ENCODE measurements around the gene C10orf67. TPM values are rescaled to one million over a fixed set of nuclear protein-coding genes. Genes with fewer than 3 reads are reported as not detected.
A peak's percentile ranks its signal among the peaks of the same experiment; 100 is the strongest.
"Not testable (repeated sequence)": the region's sequence is repeated elsewhere in the genome, so short reads cannot be mapped to it uniquely, and the experiment has no call there.

Gene C10orf67
- total RNA-seq = 0.41 TPM

DNA sequence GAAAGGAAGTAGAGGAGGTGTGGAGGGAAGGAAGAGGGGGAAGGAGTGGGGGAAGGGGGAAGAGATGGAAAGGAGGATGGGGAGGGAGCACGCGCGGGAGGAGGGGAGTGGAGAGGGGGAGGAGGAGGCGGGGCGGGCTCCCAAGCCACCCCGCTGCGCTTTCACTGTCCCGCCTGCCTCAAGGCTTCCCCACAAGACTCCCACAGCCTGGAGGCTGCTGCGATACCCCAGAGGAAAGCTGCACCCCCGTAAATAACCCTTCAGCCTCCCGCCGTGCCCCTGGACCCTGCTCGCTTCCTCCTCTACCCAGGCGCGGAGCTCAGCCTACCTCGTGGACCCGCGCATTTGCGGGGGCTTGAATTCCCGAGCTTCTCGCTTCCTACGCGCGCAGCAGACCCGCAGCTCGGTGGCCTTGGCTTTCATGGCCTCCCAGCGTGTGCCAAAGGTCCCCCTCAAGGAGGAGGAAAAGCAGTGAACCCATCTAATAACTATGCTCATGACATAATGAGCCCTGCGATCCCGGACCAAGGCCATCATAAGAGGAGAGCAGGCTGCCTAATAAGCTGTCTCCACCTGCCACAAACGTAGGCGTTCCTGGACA lies at the start of gene C10orf67:
TSS of gene C10orf67 (minus strand) at position 557 of the 601 bp plus-strand sequence. CDS start at position 534, 23 bp downstream.
- FAIRE-seq (no peak), DNase-seq (ENCODE audit: low spot score in 2 of 2) (peak; percentile 57 to 60)

- FAIRE-seq = no peak
- DNase-seq (ENCODE audit: low spot score in 2 of 2) = no peak
Measured at GRCh38 chr10:23391821-23392220, 47.2 kb upstream of the C10orf67 start.

- no peak for DNase-seq (ENCODE audit: low spot score in 2 of 2)
- no peak for FAIRE-seq
Measured at GRCh38 chr10:23390809-23391208, 46.2 kb upstream of the C10orf67 start.

GRCh38 chr10:23390408-23390807 lies 45.8 kb upstream of the C10orf67 start:
- DNase-seq (ENCODE audit: low spot score in 2 of 2); FAIRE-seq: not testable (repeated sequence)

DNA sequence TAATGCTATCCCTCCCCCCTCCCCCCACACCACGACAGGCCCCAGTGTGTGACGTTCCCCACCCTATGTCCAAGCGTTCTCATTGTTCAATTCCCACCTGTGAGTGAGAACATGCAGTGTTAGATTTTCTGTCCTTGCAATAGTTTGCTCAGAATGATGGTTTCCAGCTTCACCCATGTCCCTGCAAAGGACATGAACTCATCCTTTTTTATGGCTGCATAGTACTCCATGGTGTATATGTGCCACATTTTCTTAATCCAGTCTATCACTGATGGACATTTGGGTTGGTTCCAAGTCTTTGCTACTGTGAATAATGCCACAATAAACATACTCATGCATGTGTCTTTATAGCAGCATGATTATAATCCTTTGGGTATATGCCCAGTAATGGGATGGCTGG lies 42.9 kb upstream of the C10orf67 start:
- DNase-seq (ENCODE audit: low spot score in 2 of 2); FAIRE-seq: not testable (repeated sequence)

DNA sequence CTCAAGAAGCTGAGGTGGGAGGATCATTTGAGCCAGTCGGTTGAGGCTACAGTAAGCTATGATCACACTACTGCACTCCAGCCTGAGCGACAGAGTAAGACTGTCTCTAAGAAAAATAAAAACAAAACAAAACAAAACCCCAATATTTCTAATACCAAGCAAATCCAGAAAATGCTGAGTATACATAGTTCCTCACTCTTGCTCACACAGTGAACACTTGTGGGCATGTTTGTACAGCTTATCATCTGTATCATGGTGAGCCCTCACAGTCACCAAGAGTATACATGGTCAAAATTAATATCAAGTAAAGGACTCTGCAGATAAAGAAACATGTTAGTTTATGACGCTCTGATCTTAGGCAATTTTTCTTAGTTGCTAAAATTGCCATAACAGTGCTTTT lies 41.5 kb upstream of the C10orf67 start:
- FAIRE-seq (no peak), DNase-seq (ENCODE audit: low spot score in 2 of 2) (no peak)

DNA sequence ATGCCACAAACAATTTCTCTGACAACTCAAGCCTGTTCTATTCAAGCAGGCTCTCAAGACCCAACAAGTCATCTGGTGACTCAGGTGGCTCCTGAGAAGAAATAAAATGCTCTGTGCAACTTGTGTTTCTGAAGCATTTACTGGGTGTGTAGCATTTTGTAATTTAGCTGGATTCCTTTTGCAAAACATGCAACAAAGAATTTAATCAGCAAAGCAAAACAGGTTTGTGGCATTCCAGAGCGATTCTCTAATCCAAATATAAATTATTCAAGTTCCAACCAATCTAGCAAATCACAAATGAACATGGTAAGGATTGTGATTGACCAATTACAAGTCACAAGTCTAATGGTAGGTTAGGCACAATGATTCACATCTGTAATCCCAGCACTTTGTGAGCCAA lies 39.8 kb upstream of the C10orf67 start:
- DNase-seq (ENCODE audit: low spot score in 2 of 2) (no peak), FAIRE-seq (no peak)

GRCh38 chr10:23383637-23384036 lies 39.0 kb upstream of the C10orf67 start:
- FAIRE-seq = no peak
- DNase-seq (ENCODE audit: low spot score in 2 of 2) = no peak

GRCh38 chr10:23381298-23382040 lies 36.9 kb upstream of the C10orf67 start:
- no peak for FAIRE-seq
- no peak for DNase-seq (ENCODE audit: low spot score in 2 of 2)

DNA sequence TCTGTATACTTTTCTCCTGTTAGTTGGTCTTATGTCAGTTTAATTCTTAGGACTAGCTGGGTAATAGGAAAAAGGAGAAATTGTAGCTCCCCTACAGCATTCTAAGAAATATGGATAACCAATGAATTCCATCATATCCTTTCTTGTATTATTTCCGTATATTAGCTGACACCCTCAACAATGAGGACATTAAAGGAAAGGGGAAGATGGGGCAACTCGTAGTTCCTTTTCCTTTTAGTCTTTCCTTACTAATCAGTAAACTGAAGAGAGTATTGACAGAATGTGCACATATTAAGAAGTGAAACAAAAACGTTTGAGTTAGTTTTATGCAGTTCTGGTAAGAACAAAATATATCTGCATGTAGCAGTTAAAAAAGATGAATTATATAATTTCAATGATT lies 35.1 kb upstream of the C10orf67 start:
- FAIRE-seq = no peak
- DNase-seq (ENCODE audit: low spot score in 2 of 2) = no peak

DNA sequence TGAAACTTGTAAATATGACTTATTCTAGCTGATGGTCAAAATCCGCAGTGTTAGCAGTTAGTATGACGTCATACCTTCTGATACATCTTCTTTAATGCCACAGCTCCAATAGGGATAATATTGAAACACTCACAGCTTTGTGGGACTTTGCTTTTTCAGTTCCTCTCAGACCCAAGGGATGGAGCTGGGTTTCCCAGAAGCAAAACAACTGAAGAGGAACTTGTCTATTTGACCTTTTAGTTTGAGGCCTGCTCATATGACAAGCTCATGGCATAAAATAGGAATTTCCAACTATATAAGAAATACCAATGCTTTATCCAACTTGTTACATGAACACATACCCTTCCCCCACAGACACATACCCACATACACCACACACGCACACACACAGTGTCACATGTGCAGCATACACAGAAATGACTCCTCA lies 31.6 kb upstream of the C10orf67 start:
- no peak for FAIRE-seq
- no peak for DNase-seq (ENCODE audit: low spot score in 2 of 2)

DNA sequence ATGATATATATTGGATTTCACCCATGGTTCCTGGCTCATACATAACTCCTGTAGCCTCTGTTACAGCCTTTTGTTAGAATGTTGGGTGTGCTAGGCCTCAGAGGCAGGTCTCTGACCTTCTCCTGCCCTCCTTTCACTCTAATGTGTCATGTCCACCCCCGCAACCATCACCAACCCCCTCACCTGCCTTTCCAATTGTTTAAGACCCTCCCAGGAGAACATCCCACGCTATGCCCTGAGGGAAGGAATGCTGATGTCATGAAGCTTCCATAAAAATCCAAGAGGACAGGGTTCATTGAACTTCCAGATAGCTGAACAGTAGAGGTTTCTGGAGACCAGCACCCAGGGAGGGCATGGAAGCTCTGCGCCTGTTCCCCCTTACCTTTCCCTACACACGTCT lies 30.8 kb upstream of the C10orf67 start:
- FAIRE-seq (no peak), DNase-seq (ENCODE audit: low spot score in 2 of 2) (no peak)

DNA sequence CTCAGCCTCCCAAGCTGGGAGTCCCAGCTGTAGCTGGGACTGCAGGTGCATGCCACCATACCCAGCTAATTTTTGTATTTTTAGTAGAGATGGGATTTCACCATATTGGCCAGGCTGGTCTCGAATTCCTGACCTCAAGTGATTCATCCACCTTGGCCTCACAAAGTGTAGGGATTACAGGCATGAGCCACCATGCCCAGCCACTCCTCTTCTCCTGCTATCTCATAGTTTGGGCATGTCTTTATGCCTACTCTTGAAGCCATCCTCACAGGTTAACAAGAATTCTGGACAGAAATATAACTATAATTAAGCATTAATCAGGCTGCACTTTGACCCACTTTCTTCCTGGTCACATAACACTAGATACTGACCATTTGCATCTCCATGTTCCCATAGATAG lies 28.6 kb upstream of the C10orf67 start:
- FAIRE-seq = no peak
- DNase-seq (ENCODE audit: low spot score in 2 of 2) = no peak

DNA sequence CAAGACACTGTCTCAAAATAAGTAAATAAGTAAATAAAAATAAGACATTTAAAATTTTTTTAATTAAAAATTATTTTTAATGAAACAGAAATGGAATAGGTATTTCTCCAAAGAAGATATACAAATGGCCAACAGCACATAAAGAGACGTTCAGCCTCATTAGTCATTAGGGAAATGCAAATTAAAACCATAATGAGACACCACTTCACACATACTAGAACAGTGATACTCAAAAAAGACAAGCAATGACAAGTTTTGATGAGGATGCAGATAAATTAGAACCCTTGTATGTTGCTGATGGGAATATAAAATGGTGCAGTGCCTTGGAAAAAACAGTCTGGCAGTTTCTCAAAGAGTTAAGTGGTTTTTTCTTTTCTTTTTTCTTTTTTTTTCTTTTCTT lies 26.5 kb upstream of the C10orf67 start:
- no peak for DNase-seq (ENCODE audit: low spot score in 2 of 2)
- FAIRE-seq = no peak

DNA sequence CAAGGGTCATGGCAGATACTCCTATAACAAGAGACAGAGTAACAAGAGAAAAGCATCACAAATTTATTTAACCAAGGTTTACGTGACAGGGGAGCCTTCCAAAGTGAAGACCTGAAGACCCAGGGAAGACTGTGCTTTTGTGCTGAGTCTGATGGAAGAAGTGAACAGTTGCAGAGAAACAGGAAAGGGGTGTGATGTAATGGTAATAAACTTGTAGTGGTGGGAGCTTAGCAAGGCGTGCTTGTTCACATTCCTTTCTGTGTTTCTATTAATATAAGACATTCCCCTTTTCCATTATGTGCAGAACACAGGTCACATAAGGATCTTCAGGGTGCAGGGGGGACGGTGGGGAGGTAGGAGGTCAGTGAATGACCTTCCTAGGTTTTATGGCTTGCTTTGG lies 25.5 kb upstream of the C10orf67 start:
- FAIRE-seq = no peak
- DNase-seq (ENCODE audit: low spot score in 2 of 2) = no peak

DNA sequence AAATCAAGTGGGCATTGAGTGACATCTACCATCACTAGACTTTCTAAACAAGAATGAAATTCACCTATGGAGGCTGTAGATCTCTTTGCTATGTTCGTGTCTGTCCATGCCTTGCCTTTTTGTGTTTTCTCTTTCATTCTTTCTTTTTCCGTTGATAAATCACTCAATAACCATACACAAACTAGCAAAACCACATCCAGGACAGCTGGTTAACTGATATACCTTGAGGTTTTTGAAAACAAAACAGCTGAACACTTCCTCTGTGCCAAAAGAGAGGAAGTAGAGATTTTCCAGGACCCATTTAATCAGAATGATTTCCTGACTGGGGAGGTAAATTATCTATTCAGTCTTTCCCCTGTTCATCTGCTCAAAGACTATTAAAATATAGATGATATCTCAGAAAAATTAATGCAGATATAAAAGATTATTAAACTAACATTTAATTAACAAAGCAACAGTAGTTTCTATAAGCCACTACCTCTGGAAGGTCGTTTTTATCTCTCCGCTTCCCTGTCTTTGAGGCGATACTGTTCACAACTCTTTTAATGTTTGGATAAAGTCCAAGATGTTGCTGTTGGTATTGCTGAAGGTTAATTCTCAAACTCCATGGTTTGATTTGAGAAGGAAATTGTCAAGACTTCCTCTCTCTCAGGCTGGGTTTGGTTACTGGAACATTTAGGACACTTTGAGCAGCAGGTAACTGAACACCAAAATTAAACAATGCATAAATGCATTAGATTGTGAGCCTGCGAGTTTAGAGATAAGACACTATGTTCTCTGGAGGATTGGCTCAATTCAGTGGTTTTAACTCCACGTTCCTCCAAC lies 24.4 kb upstream of the C10orf67 start:
- DNase-seq (ENCODE audit: low spot score in 2 of 2) (no peak), FAIRE-seq (no peak)

DNA sequence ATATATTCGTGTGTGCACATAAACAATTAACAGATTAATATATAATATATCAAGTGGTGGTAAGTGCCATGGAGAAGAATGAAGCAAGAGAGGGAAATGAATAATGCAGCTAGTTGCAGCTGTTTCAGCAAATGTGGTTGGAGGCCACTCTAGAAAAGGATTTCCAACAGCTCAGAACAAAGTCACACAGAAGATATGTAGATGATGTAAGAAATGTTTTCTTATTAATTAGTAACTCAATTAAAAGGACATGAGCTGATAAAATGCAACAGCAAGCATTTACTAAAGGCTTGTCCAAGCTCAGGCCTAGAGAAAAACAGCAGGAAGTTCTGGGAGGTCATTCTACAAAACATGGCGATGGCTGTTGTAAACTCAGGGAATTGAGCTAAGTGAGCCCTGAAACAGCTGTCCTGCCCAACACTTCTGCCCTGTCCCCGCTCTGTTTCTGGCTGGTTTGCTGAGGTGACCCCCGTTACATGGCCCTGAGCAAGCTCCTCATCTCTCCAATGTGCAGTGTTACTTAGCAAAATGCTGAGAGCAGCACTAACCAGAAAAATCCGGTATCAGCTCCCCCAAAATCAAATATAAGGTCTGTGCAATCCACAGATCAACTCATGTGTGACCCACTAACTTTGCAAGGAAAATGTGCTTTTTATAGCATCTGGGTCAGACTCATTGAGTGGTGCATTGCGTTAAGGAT lies 23.4 kb upstream of the C10orf67 start:
- no peak for DNase-seq (ENCODE audit: low spot score in 2 of 2)
- no peak for FAIRE-seq

GRCh38 chr10:23365417-23366030 lies 20.9 kb upstream of the C10orf67 start:
- FAIRE-seq; DNase-seq (ENCODE audit: low spot score in 2 of 2): not testable (repeated sequence)

DNA sequence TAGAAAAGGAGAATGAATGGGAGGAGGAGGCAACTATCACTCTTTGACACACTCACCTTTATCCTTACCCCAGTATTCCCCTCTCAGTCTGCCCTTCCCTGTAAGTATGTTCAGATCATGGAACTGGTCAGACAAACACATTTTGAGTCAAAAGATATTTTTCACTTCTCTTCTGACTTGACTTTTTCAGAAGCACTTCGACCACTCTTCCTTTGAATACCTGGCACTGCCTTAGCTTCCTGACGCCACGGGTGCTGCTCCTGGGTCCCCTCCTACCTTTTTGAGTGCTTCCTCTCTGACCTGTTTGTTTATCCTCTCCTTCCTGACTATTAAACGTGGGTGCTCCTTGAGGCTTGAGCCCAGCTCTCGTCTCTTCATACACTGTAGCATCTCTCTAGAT lies 19.8 kb upstream of the C10orf67 start:
- DNase-seq (ENCODE audit: low spot score in 2 of 2) (no peak), FAIRE-seq (no peak)

DNA sequence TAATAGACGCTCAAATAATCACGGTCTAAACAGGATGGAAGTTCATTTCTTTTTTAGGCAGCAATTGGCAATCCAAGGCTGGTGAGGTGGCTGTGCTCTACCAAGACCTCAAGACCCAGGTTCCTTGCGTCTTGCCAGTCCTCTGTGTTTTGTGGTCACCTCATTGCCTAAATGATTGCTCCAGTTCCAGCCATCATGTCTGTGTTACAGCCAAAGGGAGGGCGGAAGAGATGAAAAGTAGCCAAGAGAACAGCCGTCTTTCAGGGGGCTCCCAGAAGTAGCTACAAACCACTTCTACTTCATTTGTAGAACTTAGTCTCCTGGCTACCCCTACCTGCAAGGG lies 19.2 kb upstream of the C10orf67 start:
- DNase-seq (ENCODE audit: low spot score in 2 of 2) (no peak), FAIRE-seq (no peak)

All from frontal cortex (tissue), 4 donors.